Embryonic facial prominence (tissue), 1 donor: ENCODE results near the gene SH2B2.
A peak's percentile ranks its signal among the peaks of the same experiment; 100 is the strongest.
"Not testable (repeated sequence)": the region's sequence is repeated elsewhere in the genome, so short reads cannot be mapped to it uniquely, and the experiment has no call there.

Experiments used
- DNase-seq: peaks from one replicate; pipeline ENCODE4 v3.0.0-alpha.2; 2016; ENCODE audit errors: extremely low spot score

The SH2B2 gene

DNA sequence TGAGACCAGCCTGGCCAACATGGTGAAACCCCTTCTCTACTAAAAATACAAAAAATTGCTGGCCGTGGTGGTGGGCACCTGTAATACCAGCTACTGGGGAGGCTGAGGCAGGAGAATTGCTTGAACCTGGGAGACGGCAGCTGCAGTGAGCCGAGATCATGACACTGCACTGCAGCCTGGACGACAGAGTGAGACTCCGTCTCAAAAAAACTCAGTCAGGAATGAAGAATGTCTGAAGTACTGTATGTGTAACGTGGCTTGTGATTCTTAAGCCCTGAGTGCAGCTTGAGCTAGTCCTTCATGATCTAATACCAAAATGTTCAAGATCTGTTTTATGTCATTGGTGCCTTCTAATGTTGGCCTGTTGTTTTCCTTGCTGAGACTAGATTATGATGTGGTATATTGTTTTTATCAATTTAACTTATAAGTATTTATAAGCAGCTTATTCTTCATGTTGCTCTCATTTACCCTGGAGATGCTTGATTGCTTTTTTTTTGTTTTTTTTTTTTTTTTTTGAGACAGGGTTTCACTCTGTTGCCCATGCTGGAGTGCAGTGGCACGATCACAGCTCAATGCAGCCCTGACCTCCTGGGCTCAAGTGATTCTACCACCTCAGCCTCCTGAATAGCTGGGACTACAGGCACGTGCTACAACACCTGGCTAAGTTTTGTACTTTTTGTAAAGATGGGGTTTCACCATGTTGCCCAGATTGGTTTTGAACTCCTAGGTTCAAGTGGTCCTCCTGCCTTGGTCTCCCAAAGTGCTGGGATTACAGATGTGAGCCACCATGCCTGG is 44.2 kb downstream of the SH2B2 start:
- not testable (repeated sequence) for DNase-seq

DNA sequence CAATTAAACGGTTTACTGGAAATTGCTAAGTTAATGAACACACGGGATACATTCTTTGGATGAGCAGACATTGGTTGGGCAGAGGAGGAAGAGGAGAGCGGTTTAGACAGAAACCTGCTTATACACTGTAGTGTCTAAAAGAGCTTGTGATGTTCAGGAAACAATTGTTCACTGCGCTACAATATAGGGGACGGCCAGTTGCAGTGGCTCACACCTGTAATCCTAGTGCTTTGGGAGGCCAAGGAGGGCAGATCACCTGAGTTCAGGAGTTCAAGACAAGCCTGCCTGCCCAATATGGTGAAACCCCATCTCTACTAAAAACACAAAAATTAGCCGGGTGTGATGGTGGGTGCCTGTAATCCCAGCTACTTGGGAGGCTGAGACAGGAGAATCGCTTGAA is 48.9 kb downstream of the SH2B2 start:
- DNase-seq, result not testable (repeated sequence)

DNA sequence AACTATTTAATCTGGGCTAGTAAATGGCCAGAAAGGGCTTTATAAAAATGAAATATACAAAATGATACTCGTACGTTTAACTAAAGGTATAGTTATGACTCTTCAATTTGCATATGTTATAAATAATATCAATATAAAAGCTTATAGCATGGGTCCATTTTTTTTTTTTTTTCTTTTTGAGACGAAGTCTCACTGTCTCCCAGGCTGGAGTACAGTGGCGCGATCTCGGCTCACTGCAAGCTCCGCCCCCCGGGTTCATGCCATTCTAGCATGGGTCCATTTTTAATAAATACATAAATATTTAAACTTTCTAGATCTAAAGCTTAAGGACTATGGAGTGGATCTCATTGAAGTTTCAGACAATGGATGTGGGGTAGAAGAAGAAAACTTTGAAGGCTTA is 50.3 kb downstream of the SH2B2 start:
- not testable (repeated sequence) for DNase-seq

DNA sequence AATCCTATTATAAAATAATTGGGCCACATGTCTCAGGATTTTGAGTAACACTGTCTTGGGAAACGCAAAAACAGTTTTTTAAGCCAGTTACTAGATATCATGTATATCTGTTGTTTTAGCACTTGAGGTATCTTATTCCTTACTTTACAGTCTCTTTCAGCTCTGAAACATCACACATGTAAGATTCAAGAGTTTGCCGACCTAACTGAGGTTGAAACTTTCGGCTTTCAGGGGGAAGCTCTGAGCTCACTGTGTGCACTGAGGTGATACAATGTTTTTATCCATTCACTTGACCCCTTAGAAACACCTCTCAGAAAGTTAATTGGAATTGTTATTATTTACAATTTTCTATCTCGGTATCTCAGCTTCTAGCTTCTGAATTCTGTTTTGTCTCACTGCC is 50.8 kb downstream of the SH2B2 start:
- DNase-seq, result not testable (repeated sequence)

DNA sequence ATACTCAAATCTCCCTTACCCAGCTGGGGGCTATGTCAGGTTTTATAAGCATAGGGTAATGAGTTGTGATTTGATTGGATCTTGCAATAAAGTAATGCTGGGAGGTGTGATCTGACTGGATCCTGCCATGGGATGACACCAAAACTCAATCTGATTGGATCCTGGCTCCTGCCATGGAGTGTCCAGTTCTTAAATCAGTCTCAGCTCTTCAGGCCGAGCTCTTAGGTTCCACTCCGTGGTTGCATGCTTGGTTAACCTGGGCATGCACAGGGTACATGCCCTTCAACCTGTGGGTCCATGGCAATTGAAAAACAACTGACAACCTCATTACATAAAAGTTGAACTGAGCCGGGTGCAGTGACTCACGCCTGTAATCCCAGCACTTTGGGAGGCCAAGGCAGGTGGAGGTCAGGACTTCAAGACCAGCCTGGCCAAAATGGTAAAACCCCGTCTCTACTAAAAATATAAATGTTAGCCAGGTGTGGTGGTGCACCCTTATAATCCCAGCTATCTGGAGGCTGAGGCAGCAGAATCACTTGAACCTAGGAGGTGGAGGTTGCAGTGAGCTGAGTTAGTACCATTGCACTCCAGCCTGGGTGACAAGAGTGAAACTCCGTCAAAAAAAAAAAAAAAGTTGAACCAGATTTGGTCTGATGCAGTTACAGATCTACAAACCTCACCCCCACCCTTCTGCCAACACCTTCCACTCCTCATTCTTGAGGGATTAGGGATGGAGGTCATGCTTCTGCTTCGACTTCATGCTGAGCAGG is 54.1 kb downstream of the SH2B2 start:
- DNase-seq, result not testable (repeated sequence)

DNA sequence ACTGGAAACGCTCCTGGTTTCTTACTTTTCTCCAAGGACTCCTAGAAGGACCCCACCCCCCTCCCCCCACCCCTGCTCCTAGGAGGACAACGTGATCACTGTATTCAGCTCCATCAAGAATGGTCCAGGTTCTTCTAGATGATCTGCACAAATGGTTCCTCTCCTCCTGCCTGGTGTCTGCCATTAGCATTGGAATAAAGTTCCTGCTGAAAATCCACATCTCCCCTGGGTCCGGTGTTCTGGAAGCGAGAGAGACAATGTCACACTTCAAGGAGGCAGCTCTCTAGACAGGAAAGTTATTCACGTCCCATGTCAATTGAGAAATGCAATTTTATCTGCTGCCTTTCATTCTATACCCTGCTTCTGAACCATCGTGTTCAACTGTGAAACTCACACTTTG is 60.3 kb downstream of the SH2B2 start:
- not testable (repeated sequence) for DNase-seq

DNA sequence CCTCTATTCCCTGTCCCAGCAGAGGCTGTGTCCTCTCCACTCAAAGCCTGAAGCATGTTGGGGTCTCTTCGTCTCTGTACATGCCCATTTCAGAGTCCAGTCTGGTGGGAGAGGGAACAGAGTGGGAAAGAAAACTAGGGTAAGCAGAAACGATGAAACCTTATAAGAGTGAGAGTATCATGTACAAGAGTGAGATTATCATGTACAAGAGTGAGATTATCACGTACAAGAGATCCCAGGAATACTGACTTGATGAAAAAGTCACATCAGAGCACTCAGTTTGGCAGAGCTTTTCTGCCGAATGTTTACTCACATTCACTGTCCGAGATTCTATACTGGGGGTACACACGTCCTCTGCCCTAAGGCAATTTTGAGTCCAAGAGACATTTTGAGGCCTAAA is 69.7 kb downstream of the SH2B2 start, which contains the start of gene SPDYE6:
Gene SPDYE6, minus strand, starts transcription at position 101 of the 400 bp plus-strand sequence. CDS start 421 bp downstream, outside the sequence.
- DNase-seq, result not testable (repeated sequence)

DNA sequence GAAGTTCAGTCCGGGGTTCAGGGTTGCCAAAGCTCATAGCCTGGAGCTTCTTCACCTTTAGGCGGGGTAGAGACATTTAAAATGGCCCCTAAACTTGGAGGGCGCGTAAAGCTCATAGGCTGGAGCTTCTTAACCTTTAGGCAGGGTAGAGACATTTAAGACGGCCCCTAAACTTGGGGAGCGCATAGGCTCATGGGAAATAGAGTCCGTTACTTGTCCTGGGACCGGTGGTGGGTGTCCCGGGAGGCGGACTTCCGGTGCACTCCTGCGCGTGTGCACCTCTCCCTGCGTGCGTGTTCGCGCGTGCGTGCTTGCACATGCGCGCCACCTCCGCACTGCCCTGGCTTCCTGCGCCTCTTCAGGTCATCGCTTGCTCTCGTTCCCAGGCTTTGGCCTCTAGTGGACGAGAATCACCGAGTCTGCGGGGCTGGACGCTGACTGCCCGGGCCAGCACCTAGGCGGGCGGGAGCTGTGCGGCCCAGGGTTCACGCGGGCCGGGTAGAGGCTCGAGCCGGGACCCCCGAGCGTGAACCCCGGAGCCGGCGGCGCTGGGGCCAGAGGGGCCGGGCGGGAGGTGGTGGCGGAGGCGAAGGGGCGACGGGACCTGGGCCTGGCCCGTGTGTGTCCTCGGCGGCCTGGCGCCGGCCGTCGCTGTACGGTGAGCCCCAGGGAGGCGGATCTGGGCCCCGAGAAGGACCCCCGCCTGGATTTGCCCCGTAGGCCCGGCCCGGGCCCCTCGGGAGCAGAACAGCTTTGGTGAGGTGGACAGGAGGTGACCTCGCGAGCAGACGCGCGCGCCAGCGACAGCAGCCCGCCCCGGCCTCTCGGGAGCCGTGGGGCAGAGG is 77.1 kb downstream of the SH2B2 start:
- DNase-seq, result peak; percentile 94

DNA sequence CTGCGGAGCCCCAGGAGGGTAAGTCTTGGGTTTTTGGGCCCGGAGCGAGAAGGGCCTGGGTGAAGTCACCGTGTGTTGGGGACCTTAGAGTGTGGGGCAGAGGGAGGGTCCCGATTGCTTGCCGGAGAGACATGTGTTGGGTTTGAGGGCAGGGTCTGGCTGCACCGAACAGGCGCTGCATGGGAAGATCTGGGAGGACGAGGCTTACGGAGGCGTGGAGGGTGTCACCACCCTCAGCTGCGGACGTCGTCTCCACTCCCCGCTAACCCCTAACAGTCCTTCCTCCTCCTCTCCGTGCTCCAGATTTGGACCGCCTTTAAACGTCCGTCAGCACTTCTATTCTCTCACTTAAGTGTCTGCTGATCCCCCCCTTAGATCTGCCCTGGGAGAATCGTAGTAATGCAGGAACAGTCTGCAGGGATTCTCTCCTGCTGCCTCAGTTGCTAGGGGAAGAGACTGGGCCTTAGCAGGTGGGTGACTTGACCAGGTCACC is 77.8 kb downstream of the SH2B2 start:
- DNase-seq, result not testable (repeated sequence)

DNA sequence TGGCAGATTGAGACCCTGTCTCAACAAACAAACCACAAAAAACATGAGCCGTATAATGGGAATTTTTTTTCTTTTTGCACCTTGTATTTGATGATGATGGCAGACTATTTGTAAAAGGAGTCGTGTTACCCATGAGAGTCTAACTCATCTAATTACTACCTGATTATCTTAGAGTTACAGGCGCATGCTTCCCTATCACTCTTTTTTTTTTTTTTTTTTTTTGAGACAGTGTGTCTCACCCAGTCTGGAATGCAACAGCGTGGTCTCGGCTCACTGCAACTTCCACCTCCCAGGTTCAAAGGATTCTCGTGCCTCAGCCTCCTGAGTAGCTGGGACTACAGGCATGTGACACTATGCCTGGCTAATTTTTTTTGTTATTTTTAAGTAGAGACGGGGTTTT is 78.7 kb downstream of the SH2B2 start:
- DNase-seq, result not testable (repeated sequence)

DNA sequence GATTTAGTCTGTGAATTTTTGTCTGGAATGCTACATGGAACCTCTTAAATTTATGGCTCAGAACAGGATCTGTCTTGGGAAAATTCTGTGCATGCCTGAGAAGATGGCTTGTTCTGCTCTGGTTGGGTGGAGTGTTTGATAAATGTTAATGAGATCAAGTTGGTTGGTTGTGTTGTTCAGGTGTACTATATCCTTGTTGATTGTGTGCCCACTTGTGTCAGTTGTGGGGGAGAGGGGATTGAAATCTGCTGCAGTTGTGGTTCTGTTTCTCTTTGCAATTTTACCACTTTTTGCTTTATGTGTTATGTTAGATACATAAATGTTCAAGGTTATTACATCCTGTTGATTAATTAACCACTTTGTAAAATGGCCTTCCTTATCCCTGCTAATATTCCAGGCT is 83.4 kb downstream of the SH2B2 start:
- not testable (repeated sequence) for DNase-seq
